ENCODE data around the gene P2RY6.

GRCh38 chr11:73344191-73344607, 72.1 kb downstream of the P2RY6 start:
- TF ChIP-seq FOXM1 (IDR thresholded peaks at IDR 0.05; ENCODE audit: borderline replicate concordance, low read depth) (peak; percentile 50; the same call in 1 of the 2 replicates), RAD21 (IDR thresholded peaks at IDR 0.05; ENCODE audit: low read depth) (no peak), MAX (IDR thresholded peaks at IDR 0.05) (peak; percentile 85), TAF1 (IDR thresholded peaks at IDR 0.05; ENCODE audit: low read depth) (no peak), REST (IDR thresholded peaks at IDR 0.05; ENCODE audit: low read depth) (no peak), USF1 (IDR thresholded peaks at IDR 0.05) (no peak; the same call in 1 of the 2 replicates), YY1 (IDR thresholded peaks at IDR 0.05; ENCODE audit: low read depth) (peak; percentile 66; the same call in 1 of the 2 replicates)

All from Ishikawa (cell line).